Osteoblast (primary cell): ENCODE results near the gene TRIM3. TPM values are rescaled to one million over a fixed set of nuclear protein-coding genes. Genes with fewer than 3 reads are reported as not detected.

Experiments used
- DNase-seq: peaks from one replicate; pipeline ENCODE4 v3.0.0; 2011; ENCODE audit warnings: low spot score, mixed read lengths; ENCODE audit not compliant: insufficient read length; ENCODE audit errors: missing footprints
- H2AFZ ChIP-seq: 2 replicates; pipeline ENCODE4 v1.6.0; 2011; ENCODE audit warnings: mild to moderate bottlenecking, low read length
- H3K27ac ChIP-seq: 2 replicates; pipeline ENCODE4 v1.5.1; 2011; ENCODE audit warnings: mild to moderate bottlenecking, low read depth, low read length, moderate library complexity
- H3K27me3 ChIP-seq: 2 replicates; pipeline ENCODE4 v1.6.0; 2012; ENCODE audit warnings: mild to moderate bottlenecking, control low read depth, inconsistent platforms, low read length, moderate library complexity; ENCODE audit not compliant: insufficient read depth
- H3K36me3 ChIP-seq: 2 replicates; pipeline ENCODE4 v1.5.1; 2011; ENCODE audit warnings: mild to moderate bottlenecking, low read length, control low read depth, moderate library complexity; ENCODE audit not compliant: insufficient read depth
- H3K4me1 ChIP-seq: 2 replicates; pipeline ENCODE4 v1.5.1; 2011; ENCODE audit warnings: mild to moderate bottlenecking, low read length, control low read depth, moderate library complexity; ENCODE audit not compliant: insufficient read depth
- H3K4me2 ChIP-seq: 2 replicates; pipeline ENCODE4 v1.6.0; 2011; ENCODE audit warnings: mild to moderate bottlenecking, low read length; ENCODE audit not compliant: insufficient read depth
- H3K4me3 ChIP-seq: fragments of 200-600 bp; sonication (generic); 3 replicates; pipeline ENCODE4 v1.5.1; 2012; ENCODE audit warnings: mild to moderate bottlenecking, low read length, inconsistent platforms; ENCODE audit not compliant: insufficient read depth
- H3K79me2 ChIP-seq: 2 replicates; pipeline ENCODE4 v1.6.0; 2012; ENCODE audit warnings: mild to moderate bottlenecking, low read length, control low read depth, inconsistent platforms; ENCODE audit not compliant: insufficient read depth
- H3K9me3 ChIP-seq: 2 replicates; pipeline ENCODE4 v1.5.1; 2011; ENCODE audit warnings: low read depth, low read length, control low read depth
- H4K20me1 ChIP-seq: 2 replicates; pipeline ENCODE4 v1.6.0; 2012; ENCODE audit warnings: mild to moderate bottlenecking, low read length, control low read depth; ENCODE audit not compliant: insufficient read depth
- total RNA-seq: library from RNA; depleted of rRNA; stranded (reverse); fragments of >200 nt; gene quantifications from 2 replicates; pipeline ENCODE4 v1.2.3, GENCODE V29; 2012
- TF ChIP-seq, protein P1 (sequence below): IDR thresholded peaks from 2 replicates; pipeline ENCODE4 v1.5.1; 2011; ENCODE audit warnings: mild to moderate bottlenecking, low read depth, low read length, moderate library complexity; ENCODE audit errors: extremely low read depth

TRIM3 gene
- total RNA-seq, 1 donor, result 25.3 TPM

GRCh38 chr11:6457581-6458320, 16.0 kb downstream of the TRIM3 start:
- H3K4me3 ChIP-seq, result no peak overlapping the region
- H3K27ac ChIP-seq, result no peak overlapping the region
- no peaks in the 10 kb centered on the region for H3K27me3 ChIP-seq
- no peaks in the 10 kb centered on the region for H4K20me1 ChIP-seq
- no peak for DNase-seq
- H3K4me1 ChIP-seq, result peaks cover under 1% of the 10 kb centered on the region
- TF ChIP-seq, protein P1, sequence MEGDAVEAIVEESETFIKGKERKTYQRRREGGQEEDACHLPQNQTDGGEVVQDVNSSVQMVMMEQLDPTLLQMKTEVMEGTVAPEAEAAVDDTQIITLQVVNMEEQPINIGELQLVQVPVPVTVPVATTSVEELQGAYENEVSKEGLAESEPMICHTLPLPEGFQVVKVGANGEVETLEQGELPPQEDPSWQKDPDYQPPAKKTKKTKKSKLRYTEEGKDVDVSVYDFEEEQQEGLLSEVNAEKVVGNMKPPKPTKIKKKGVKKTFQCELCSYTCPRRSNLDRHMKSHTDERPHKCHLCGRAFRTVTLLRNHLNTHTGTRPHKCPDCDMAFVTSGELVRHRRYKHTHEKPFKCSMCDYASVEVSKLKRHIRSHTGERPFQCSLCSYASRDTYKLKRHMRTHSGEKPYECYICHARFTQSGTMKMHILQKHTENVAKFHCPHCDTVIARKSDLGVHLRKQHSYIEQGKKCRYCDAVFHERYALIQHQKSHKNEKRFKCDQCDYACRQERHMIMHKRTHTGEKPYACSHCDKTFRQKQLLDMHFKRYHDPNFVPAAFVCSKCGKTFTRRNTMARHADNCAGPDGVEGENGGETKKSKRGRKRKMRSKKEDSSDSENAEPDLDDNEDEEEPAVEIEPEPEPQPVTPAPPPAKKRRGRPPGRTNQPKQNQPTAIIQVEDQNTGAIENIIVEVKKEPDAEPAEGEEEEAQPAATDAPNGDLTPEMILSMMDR, result no peak
- no peak overlapping the region for H2AFZ ChIP-seq
- H3K4me2 ChIP-seq, result no peak overlapping the region
- H3K36me3 ChIP-seq, result peaks cover 40% of the 10 kb centered on the region
- H3K79me2 ChIP-seq, result no peaks in the 10 kb centered on the region
- H3K9me3 ChIP-seq, result no peaks in the 10 kb centered on the region

DNA sequence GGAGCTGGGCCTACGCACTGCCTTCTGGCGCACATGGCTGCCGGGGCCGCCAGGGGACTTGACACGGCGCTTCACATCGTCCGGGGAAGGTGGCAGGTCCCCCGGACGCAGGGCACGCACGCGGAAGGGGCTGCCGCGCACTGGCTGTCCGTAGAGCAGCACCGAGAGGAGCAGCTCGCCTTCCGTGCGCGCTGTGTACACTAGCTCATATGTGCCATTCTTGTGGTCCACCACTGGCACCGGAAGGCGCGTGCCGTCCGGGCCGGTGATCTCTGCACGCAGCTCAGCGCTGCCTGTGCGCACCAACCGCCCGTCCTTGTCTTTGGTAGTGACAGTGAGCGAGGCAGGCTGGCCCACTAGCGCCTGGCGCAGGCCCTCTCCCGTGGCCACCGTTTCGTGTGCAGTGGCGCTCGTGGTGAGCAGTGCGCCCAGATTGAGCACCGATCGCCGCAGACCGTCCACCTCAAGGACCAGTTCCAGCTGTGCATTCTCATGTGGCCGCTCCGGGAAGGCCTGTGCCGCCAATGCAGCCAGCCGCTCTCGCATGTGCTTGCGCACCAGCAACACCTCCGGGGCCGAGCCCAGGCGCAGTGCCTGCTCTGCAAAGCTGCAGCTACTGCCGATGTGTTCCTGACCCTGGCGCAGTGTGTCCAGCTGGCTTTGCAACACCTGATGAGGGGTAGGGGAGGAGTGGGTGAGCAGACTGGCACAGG, 17.2 kb downstream of the TRIM3 start:
- Histone ChIP-seq H3K4me3 (no peak overlapping the region), H2AFZ (no peak overlapping the region), H3K79me2 (no peaks in the 10 kb centered on the region), H3K4me1 (peaks cover 12% of the 10 kb centered on the region), H3K27ac (no peak overlapping the region), H3K9me3 (no peaks in the 10 kb centered on the region), H3K4me2 (no peak overlapping the region), H3K36me3 (peaks cover 36% of the 10 kb centered on the region), H3K27me3 (no peaks in the 10 kb centered on the region), H4K20me1 (peaks cover 2% of the 10 kb centered on the region)
- TF ChIP-seq, protein P1, result no peak
- no peak for DNase-seq

DNA sequence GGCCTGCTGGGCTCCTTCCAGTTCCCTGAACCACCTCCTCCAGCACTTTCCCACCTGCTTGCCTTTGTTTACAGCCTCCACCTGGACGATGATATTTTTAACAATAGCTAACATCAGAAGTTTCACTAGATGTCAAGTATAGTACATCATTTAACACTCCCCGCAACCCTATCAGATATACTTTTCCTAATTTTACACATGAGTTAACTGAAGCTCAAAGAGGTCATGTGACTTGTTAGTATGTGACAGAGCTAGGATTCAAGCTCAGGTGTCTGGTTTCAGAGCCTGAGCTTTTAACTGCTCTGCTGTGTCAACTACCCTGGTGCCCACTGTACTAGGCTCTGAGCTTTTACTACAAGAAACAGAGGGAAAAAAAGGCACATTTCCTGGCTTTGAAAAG, 18.7 kb downstream of the TRIM3 start:
- Histone ChIP-seq H3K27ac (no peak overlapping the region), H3K27me3 (no peaks in the 10 kb centered on the region), H3K4me2 (no peak overlapping the region), H3K9me3 (no peaks in the 10 kb centered on the region), H3K4me3 (no peak overlapping the region), H3K79me2 (no peaks in the 10 kb centered on the region), H3K36me3 (peaks cover 50% of the 10 kb centered on the region), H4K20me1 (peaks cover 6% of the 10 kb centered on the region), H2AFZ (no peak overlapping the region), H3K4me1 (peaks cover 15% of the 10 kb centered on the region)
- no peak for DNase-seq
- TF ChIP-seq, protein P1, result no peak

DNA sequence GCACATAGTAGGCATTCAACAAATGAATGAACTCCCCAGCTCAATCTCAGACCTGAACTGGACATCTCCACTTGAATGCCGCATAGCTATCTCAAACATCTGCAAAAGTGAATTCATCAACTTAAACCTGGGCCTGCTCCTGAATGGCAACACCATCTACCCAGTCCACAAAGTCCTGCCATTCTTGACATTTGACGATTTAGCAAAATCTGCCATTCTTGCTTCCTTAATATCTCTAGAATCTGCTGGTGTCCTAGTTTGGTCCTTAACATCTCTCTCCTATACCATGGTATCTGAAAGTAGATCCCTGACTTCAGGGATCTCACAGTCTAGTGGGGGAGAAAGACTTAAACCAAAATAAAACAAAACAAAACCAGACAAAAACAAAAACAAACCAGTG, 20.6 kb downstream of the TRIM3 start:
- H3K36me3 ChIP-seq, result peaks cover 60% of the 10 kb centered on the region
- no peak overlapping the region for H3K4me2 ChIP-seq
- H4K20me1 ChIP-seq, result peaks cover 6% of the 10 kb centered on the region
- no peak overlapping the region for H3K27ac ChIP-seq
- H3K79me2 ChIP-seq, result no peaks in the 10 kb centered on the region
- H3K9me3 ChIP-seq, result no peaks in the 10 kb centered on the region
- H3K4me1 ChIP-seq, result peaks cover 15% of the 10 kb centered on the region
- no peak overlapping the region for H2AFZ ChIP-seq
- TF ChIP-seq, protein P1, result no peak
- H3K27me3 ChIP-seq, result no peaks in the 10 kb centered on the region
- no peak for DNase-seq
- no peak overlapping the region for H3K4me3 ChIP-seq
